ENCODE data around the gene MRC1. TPM values are rescaled to one million over a fixed set of nuclear protein-coding genes. Genes with fewer than 3 reads are reported as not detected.

Gene MRC1
- total and polyA plus RNA-seq, 2 experiments from 2014 or later = not detected

GRCh38 chr10:17782921-17783665, 26.1 kb upstream of the MRC1 start:
- H3K4me1 Mint-ChIP-seq = peaks cover 6% of the 10 kb centered on the region; the same call in 2 of the 3 replicates
- DNase-seq (ENCODE audit: low spot score) (no peak), ATAC-seq (no peak)
- Histone ChIP-seq H4K20me1 (replicated peaks; ENCODE audit: insufficient read depth) (no peaks in the 10 kb centered on the region), H3F3A (replicated peaks; ENCODE audit: low read depth) (no peaks in the 10 kb centered on the region), H3K79me2 (replicated peaks; ENCODE audit: insufficient read depth) (no peaks in the 10 kb centered on the region), H3K36me3 (ENCODE audit: insufficient read depth) (no peaks in the 10 kb centered on the region), H3K4me2 (no peak overlapping the region), H2AFZ (0 out of 2 replicates have a peak overlapping the region, but pooled peaks have one; percentile 49), H3K4me1 (ENCODE audit: insufficient read depth) (no peaks in the 10 kb centered on the region), H3K4me3 (no peak overlapping the region), H3K27ac (ENCODE audit: low read depth) (no peak overlapping the region), H3K27me3 (ENCODE audit: insufficient read depth) (no peaks in the 10 kb centered on the region), H3K9me2 (ENCODE audit: insufficient read depth) (no peaks in the 10 kb centered on the region)
- peaks cover 2% of the 10 kb centered on the region for H3K27me3 Mint-ChIP-seq (ENCODE audit: insufficient read depth, low read depth, poor library complexity)
- no peaks in the 10 kb centered on the region for H3K36me3 Mint-ChIP-seq (ENCODE audit: low read depth)
- no peak for TF ChIP-seq NANOG (IDR thresholded peaks at IDR 0.05; ENCODE audit: borderline replicate concordance)
- no peak for TF ChIP-seq ZNF331 (CRISPR knock-in tag; IDR thresholded peaks at IDR 0.05; ENCODE audit: low read depth)
- no peak for TF ChIP-seq REST (IDR thresholded peaks at IDR 0.05; ENCODE audit: unreplicated experiment)
- no peak for TF ChIP-seq EZH2phosphoT487 (IDR thresholded peaks at IDR 0.05; ENCODE audit: unreplicated experiment)
- H3K4me3 Mint-ChIP-seq = no peak overlapping the region
- no peak overlapping the region; the same call in 1 of the 2 replicates for H3K27ac Mint-ChIP-seq
- no peaks in the 10 kb centered on the region for H3K9me3 Mint-ChIP-seq

GRCh38 chr10:17783751-17784150, 25.4 kb upstream of the MRC1 start:
- Histone ChIP-seq H3K4me2 (no peak overlapping the region), H3K27ac (ENCODE audit: low read depth) (no peak overlapping the region), H3K79me2 (replicated peaks; ENCODE audit: insufficient read depth) (no peaks in the 10 kb centered on the region), H3F3A (replicated peaks; ENCODE audit: low read depth) (no peaks in the 10 kb centered on the region), H3K27me3 (ENCODE audit: insufficient read depth) (no peaks in the 10 kb centered on the region), H3K36me3 (ENCODE audit: insufficient read depth) (no peaks in the 10 kb centered on the region), H3K4me1 (ENCODE audit: insufficient read depth) (no peaks in the 10 kb centered on the region), H4K20me1 (replicated peaks; ENCODE audit: insufficient read depth) (no peaks in the 10 kb centered on the region), H3K9me2 (ENCODE audit: insufficient read depth) (no peaks in the 10 kb centered on the region), H2AFZ (0 out of 2 replicates have a peak overlapping the region, but pooled peaks have one; percentile 49), H3K4me3 (no peak overlapping the region)
- Mint-ChIP-seq H3K27me3 (ENCODE audit: insufficient read depth, low read depth, poor library complexity) (peaks cover 2% of the 10 kb centered on the region), H3K27ac (no peak overlapping the region), H3K4me1 (peaks cover 6% of the 10 kb centered on the region; the same call in 2 of the 3 replicates), H3K9me3 (no peaks in the 10 kb centered on the region), H3K36me3 (ENCODE audit: low read depth) (no peaks in the 10 kb centered on the region), H3K4me3 (no peak overlapping the region)
- TF ChIP-seq STAT1 (IDR thresholded peaks at IDR 0.05; ENCODE audit: unreplicated experiment) (no peak), NANOG (IDR thresholded peaks at IDR 0.05; ENCODE audit: borderline replicate concordance) (no peak), POLR2AphosphoS5 (IDR thresholded peaks at IDR 0.05; ENCODE audit: low read depth) (no peak), JUNB (IDR thresholded peaks at IDR 0.05; ENCODE audit: unreplicated experiment) (no peak), EZH2 (IDR thresholded peaks at IDR 0.05; ENCODE audit: low read depth, unreplicated experiment) (no peak), CREB1 (CRISPR knock-in tag; IDR thresholded peaks at IDR 0.05; ENCODE audit: low read depth) (no peak), ZNF114 (CRISPR knock-in tag; IDR thresholded peaks at IDR 0.05) (no peak), REST (IDR thresholded peaks at IDR 0.05; ENCODE audit: unreplicated experiment) (no peak)
- no peak for DNase-seq (ENCODE audit: low spot score)
- no peak for ATAC-seq

All from GM23338 (cell line).